ENCODE data around the gene NAPA. TPM values are rescaled to one million over a fixed set of nuclear protein-coding genes. Genes with fewer than 3 reads are reported as not detected.

NAPA gene
- total RNA-seq, 1 experiment from 2014 or later = 95.9 TPM

- intact Hi-C loops (cut with micrococcal nuclease) = no loop called here
- BruUV-seq (replicated peaks) = no TSS peak
- H2AFZ ChIP-seq (ENCODE audit: low read length) = no peak overlapping the region
- no peaks in the 10 kb centered on the region for H4K20me1 ChIP-seq (ENCODE audit: low read length)
- no peak overlapping the region for H3K9ac ChIP-seq (ENCODE audit: low read length)
- no peak overlapping the region for H3K4me2 ChIP-seq (ENCODE audit: low read length)
- H3K4me1 ChIP-seq (ENCODE audit: insufficient read depth, low read length) = no peaks in the 10 kb centered on the region
- CTCF ChIA-PET = no interaction called here
- no peaks in the 10 kb centered on the region for H3F3A ChIP-seq (ENCODE audit: low read length, unreplicated experiment)
- TF ChIP-seq EZH2phosphoT487 (IDR thresholded peaks at IDR 0.05; ENCODE audit: borderline replicate concordance, low read length) (no peak), CTCF (conservative IDR thresholded peaks at IDR 0.05; ENCODE audit: low read depth, low read length) (no peak), EZH2 (IDR thresholded peaks at IDR 0.05; ENCODE audit: low read length, unreplicated experiment) (no peak)
- ATAC-seq = no peak
- H3K79me2 ChIP-seq (ENCODE audit: low read length) = no peaks in the 10 kb centered on the region
- H3K9me2 ChIP-seq (replicated peaks; ENCODE audit: low read length) = no peaks in the 10 kb centered on the region
- POLR2A ChIA-PET (ENCODE audit: unreplicated experiment) = no interaction called here
- DNase-seq = no peak
- no peaks in the 10 kb centered on the region for H3K9me3 ChIP-seq (ENCODE audit: low read length)
- H3K27me3 ChIP-seq (ENCODE audit: low read length) = no peaks in the 10 kb centered on the region
- H3K4me3 ChIP-seq (ENCODE audit: low read length) = no peak overlapping the region
- no peaks in the 10 kb centered on the region for H3K36me3 ChIP-seq (ENCODE audit: low read depth, low read length)
- no peak overlapping the region for H3K27ac ChIP-seq (ENCODE audit: low read length)
Measured at GRCh38 chr19:47490031-47490430, 24.8 kb downstream of the NAPA start.

GRCh38 chr19:47489072-47489914, 25.6 kb downstream of the NAPA start:
- ATAC-seq = no peak
- Histone ChIP-seq H3K4me2 (ENCODE audit: low read length) (no peak overlapping the region), H3K36me3 (ENCODE audit: low read depth, low read length) (no peaks in the 10 kb centered on the region), H4K20me1 (ENCODE audit: low read length) (no peaks in the 10 kb centered on the region), H3K9ac (ENCODE audit: low read length) (no peak overlapping the region), H3F3A (ENCODE audit: low read length, unreplicated experiment) (no peaks in the 10 kb centered on the region), H3K9me3 (ENCODE audit: low read length) (no peaks in the 10 kb centered on the region), H3K9me2 (replicated peaks; ENCODE audit: low read length) (no peaks in the 10 kb centered on the region), H2AFZ (ENCODE audit: low read length) (no peak overlapping the region), H3K79me2 (ENCODE audit: low read length) (no peaks in the 10 kb centered on the region), H3K27me3 (ENCODE audit: low read length) (no peaks in the 10 kb centered on the region), H3K27ac (ENCODE audit: low read length) (no peak overlapping the region), H3K4me1 (ENCODE audit: insufficient read depth, low read length) (no peaks in the 10 kb centered on the region), H3K4me3 (ENCODE audit: low read length) (no peak overlapping the region)
- intact Hi-C loops (cut with micrococcal nuclease) = no loop called here
- BruUV-seq (replicated peaks) = no TSS peak
- no peak for TF ChIP-seq EZH2phosphoT487 (IDR thresholded peaks at IDR 0.05; ENCODE audit: borderline replicate concordance, low read length)
- no peak for TF ChIP-seq EZH2 (IDR thresholded peaks at IDR 0.05; ENCODE audit: low read length, unreplicated experiment)
- TF ChIP-seq CTCF (conservative IDR thresholded peaks at IDR 0.05; ENCODE audit: low read depth, low read length) = no peak
- DNase-seq = no peak
- ChIA-PET CTCF (no interaction called here), POLR2A (ENCODE audit: unreplicated experiment) (no interaction called here)

Data from PC-3 (cell line).